ENCODE measurements around the gene CNGB1.
A peak's percentile ranks its signal among the peaks of the same experiment; 100 is the strongest.

The CNGB1 gene

DNA sequence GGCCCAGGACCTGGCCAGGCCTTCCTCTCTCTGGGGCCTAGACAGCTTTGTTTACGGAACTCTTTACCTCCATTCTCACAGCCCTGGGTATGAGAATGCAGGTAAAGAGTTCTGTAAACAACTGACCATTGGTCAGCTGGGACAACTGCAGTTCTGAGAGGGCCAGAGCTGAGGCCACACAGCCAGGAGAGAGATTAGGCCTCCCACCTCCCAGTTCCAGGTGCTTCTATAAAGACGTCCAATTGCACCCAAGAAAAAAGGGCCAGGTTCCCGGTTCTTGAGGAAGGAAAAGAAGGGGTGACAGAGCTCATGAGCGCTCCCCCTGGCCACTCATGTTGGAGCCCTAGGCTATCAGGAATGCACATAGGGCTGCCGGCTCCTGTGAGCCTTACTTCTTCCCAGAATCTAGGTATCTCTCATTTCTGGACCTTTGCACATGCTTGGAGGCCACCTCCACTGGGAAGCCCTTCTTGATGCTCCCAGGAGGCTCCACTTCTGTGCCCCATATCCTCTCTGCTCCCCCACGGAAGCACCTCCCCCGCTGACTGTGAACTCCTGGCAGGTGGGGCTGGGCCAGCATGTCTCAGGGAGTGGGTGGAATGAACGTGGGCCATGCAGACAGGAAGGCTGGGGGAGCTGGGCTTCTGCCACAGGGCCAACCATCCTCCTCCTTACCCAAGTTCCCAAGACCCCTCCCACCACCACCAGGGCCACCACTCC is 13.1 kb downstream of the CNGB1 start:
- H4K12ac ChIP-seq (ENCODE audit: low read depth, low read length) = peak overlapping the region; percentile 23
- H3K4me1 ChIP-seq (ENCODE audit: control insufficient read depth in 1 of 2, insufficient read depth in 2 of 2, low read length in 2 of 2) = peaks cover 26 to 27% of the 10 kb centered on the region in 2 experiments
- DNase-seq = no peak
- H2AFZ ChIP-seq (ENCODE audit: insufficient read depth, low read length, poor library complexity) = no peak overlapping the region
- peak overlapping the region; percentile 77 for H4K8ac ChIP-seq (ENCODE audit: low read depth, low read length)
- H2BK12ac ChIP-seq (ENCODE audit: low read length) = peak overlapping the region; percentile 59
- H3K9me3 ChIP-seq (ENCODE audit: insufficient read depth, low read depth, low read length) = no peaks in the 10 kb centered on the region
- H3K4me3 ChIP-seq (ENCODE audit: low read depth, low read length) = no peak overlapping the region
- peak overlapping the region; percentile 64 for H4K91ac ChIP-seq (ENCODE audit: low read depth, low read length)
- H3K18ac ChIP-seq (ENCODE audit: low read length) = peak overlapping the region; percentile 51
- peak overlapping the region; percentile 18 for H2BK5ac ChIP-seq (ENCODE audit: low read depth, low read length, poor library complexity)
- peak overlapping the region; percentile 55 for H2BK120ac ChIP-seq (ENCODE audit: insufficient read depth, low read length, poor library complexity)
- no peak overlapping the region for H3K9ac ChIP-seq (ENCODE audit: low read length)
- peak overlapping the region; percentile 38 for H3K4ac ChIP-seq (ENCODE audit: low read depth, low read length)
- H3K36me3 ChIP-seq (ENCODE audit: control insufficient read depth in 1 of 2, insufficient read depth in 2 of 2, low read length in 2 of 2) = no peaks in the 10 kb centered on the region
- peaks cover 12% of the 10 kb centered on the region for H3K79me1 ChIP-seq (ENCODE audit: low read length)
- no CpG with 5 or more reads among the region's 8 CpGs for WGBS (ENCODE audit: extremely low coverage, insufficient coverage, insufficient read length)
- no peak overlapping the region for H3K4me2 ChIP-seq (ENCODE audit: low read length)
- H3K27ac ChIP-seq (ENCODE audit: low read depth, low read length) = no peak overlapping the region
- H2AK5ac ChIP-seq (ENCODE audit: low read length) = peak overlapping the region; percentile 61
- peaks cover 2% of the 10 kb centered on the region for H3K79me2 ChIP-seq (ENCODE audit: control insufficient read depth, insufficient read depth, low read length, poor library complexity)
- H3K14ac ChIP-seq (ENCODE audit: low read length) = peak overlapping the region; percentile 38
- no peak overlapping the region for H3K23ac ChIP-seq (ENCODE audit: low read length)
- no peaks in the 10 kb centered on the region for H3K27me3 ChIP-seq (ENCODE audit: insufficient read depth, low read length)

DNA sequence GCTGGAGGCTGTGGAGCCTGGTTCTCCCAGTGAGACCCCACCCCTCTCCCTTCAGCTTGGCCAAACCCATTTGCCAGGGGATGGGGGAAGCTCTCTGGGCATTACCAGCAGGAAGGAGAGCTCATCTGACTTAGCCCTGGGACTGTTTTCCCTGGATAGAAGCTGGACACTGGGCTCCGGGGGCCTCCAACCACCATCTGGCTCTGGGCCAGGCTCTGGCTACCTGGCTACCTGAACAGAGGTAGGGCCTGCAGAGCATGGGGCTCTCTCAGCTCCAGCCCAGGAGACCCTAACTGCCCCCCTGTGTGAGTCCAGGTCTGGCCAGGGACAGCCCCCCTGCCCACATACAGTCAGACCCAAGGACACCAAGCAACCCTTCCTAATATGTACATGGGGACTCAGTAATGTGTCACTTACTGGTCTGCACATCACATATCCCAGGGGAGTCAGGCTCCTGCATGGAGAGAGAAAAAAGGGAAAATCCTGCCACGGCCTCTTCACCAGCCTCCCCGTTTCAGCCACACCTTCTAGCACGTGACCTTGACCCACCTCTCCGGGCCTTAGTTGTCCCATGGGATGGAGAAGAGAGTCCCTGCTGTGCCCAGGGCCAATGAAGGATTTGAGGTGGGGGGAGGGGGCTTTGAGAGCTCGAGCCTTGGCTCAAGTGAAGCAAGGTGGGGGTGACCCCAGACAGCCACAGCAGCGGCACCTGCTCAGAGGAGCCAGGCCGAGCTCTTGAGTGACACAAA is 13.8 kb downstream of the CNGB1 start:
- H3K9me3 ChIP-seq (ENCODE audit: insufficient read depth, low read depth, low read length) = no peaks in the 10 kb centered on the region
- H2BK120ac ChIP-seq (ENCODE audit: insufficient read depth, low read length, poor library complexity) = no peak overlapping the region
- H3K27me3 ChIP-seq (ENCODE audit: insufficient read depth, low read length) = no peaks in the 10 kb centered on the region
- no peak for DNase-seq
- H3K36me3 ChIP-seq (ENCODE audit: control insufficient read depth in 1 of 2, insufficient read depth in 2 of 2, low read length in 2 of 2) = no peaks in the 10 kb centered on the region
- no peak overlapping the region for H3K4me3 ChIP-seq (ENCODE audit: low read depth, low read length)
- no peak overlapping the region for H2AFZ ChIP-seq (ENCODE audit: insufficient read depth, low read length, poor library complexity)
- WGBS (ENCODE audit: extremely low coverage, insufficient coverage, insufficient read length) = no CpG with 5 or more reads among the region's 8 CpGs
- H3K4me2 ChIP-seq (ENCODE audit: low read length) = no peak overlapping the region
- H3K4me1 ChIP-seq (ENCODE audit: control insufficient read depth in 1 of 2, insufficient read depth in 2 of 2, low read length in 2 of 2) = peaks cover 26 to 27% of the 10 kb centered on the region in 2 experiments
- no peak overlapping the region for H2BK12ac ChIP-seq (ENCODE audit: low read length)
- H3K9ac ChIP-seq (ENCODE audit: low read length) = no peak overlapping the region
- H2BK5ac ChIP-seq (ENCODE audit: low read depth, low read length, poor library complexity) = no peak overlapping the region
- H2AK5ac ChIP-seq (ENCODE audit: low read length) = no peak overlapping the region
- no peak overlapping the region for H3K18ac ChIP-seq (ENCODE audit: low read length)
- no peak overlapping the region for H3K14ac ChIP-seq (ENCODE audit: low read length)
- no peak overlapping the region for H3K23ac ChIP-seq (ENCODE audit: low read length)
- no peak overlapping the region for H3K27ac ChIP-seq (ENCODE audit: low read depth, low read length)
- H3K79me2 ChIP-seq (ENCODE audit: control insufficient read depth, insufficient read depth, low read length, poor library complexity) = peaks cover 2% of the 10 kb centered on the region
- no peak overlapping the region for H4K12ac ChIP-seq (ENCODE audit: low read depth, low read length)
- H4K8ac ChIP-seq (ENCODE audit: low read depth, low read length) = no peak overlapping the region
- peaks cover 12% of the 10 kb centered on the region for H3K79me1 ChIP-seq (ENCODE audit: low read length)
- H3K4ac ChIP-seq (ENCODE audit: low read depth, low read length) = no peak overlapping the region
- peak overlapping the region; percentile 15 for H4K91ac ChIP-seq (ENCODE audit: low read depth, low read length)

GRCh38 chr16:57956270-57956808 is 14.6 kb downstream of the CNGB1 start:
- no peak for DNase-seq
- H3K79me2 ChIP-seq (ENCODE audit: control insufficient read depth, insufficient read depth, low read length, poor library complexity) = peaks cover 2% of the 10 kb centered on the region
- H3K4me3 ChIP-seq (ENCODE audit: low read depth, low read length) = no peak overlapping the region
- no peak overlapping the region for H3K4ac ChIP-seq (ENCODE audit: low read depth, low read length)
- H2AK5ac ChIP-seq (ENCODE audit: low read length) = no peak overlapping the region
- no peak overlapping the region for H3K4me2 ChIP-seq (ENCODE audit: low read length)
- no peak overlapping the region for H3K23ac ChIP-seq (ENCODE audit: low read length)
- no peak overlapping the region for H2AFZ ChIP-seq (ENCODE audit: insufficient read depth, low read length, poor library complexity)
- H2BK120ac ChIP-seq (ENCODE audit: insufficient read depth, low read length, poor library complexity) = no peak overlapping the region
- no peak overlapping the region for H4K12ac ChIP-seq (ENCODE audit: low read depth, low read length)
- peaks cover 12% of the 10 kb centered on the region for H3K79me1 ChIP-seq (ENCODE audit: low read length)
- no peaks in the 10 kb centered on the region for H3K27me3 ChIP-seq (ENCODE audit: insufficient read depth, low read length)
- WGBS (ENCODE audit: extremely low coverage, insufficient coverage, insufficient read length) = no CpG with 5 or more reads among the region's 8 CpGs
- no peak overlapping the region for H4K8ac ChIP-seq (ENCODE audit: low read depth, low read length)
- no peak overlapping the region for H3K9ac ChIP-seq (ENCODE audit: low read length)
- no peak overlapping the region for H4K91ac ChIP-seq (ENCODE audit: low read depth, low read length)
- peaks cover 26 to 27% of the 10 kb centered on the region in 2 experiments for H3K4me1 ChIP-seq (ENCODE audit: control insufficient read depth in 1 of 2, insufficient read depth in 2 of 2, low read length in 2 of 2)
- H3K27ac ChIP-seq (ENCODE audit: low read depth, low read length) = no peak overlapping the region
- no peak overlapping the region for H3K18ac ChIP-seq (ENCODE audit: low read length)
- no peaks in the 10 kb centered on the region for H3K36me3 ChIP-seq (ENCODE audit: control insufficient read depth in 1 of 2, insufficient read depth in 2 of 2, low read length in 2 of 2)
- H3K14ac ChIP-seq (ENCODE audit: low read length) = no peak overlapping the region
- H2BK12ac ChIP-seq (ENCODE audit: low read length) = no peak overlapping the region
- no peak overlapping the region for H2BK5ac ChIP-seq (ENCODE audit: low read depth, low read length, poor library complexity)
- no peaks in the 10 kb centered on the region for H3K9me3 ChIP-seq (ENCODE audit: insufficient read depth, low read depth, low read length)

- no peak overlapping the region for H3K23ac ChIP-seq (ENCODE audit: low read length)
- H2AFZ ChIP-seq (ENCODE audit: insufficient read depth, low read length, poor library complexity) = no peak overlapping the region
Measured at GRCh38 chr16:57955572-57956188, 15.2 kb downstream of the CNGB1 start.

More at GRCh38 chr16:57955572-57956188, 15.2 kb downstream of the CNGB1 start:
- DNase-seq = no peak
- Histone ChIP-seq H3K79me2 (ENCODE audit: control insufficient read depth, insufficient read depth, low read length, poor library complexity) (peaks cover 2% of the 10 kb centered on the region), H3K4me3 (ENCODE audit: low read depth, low read length) (no peak overlapping the region), H2AK5ac (ENCODE audit: low read length) (no peak overlapping the region), H3K9me3 (ENCODE audit: insufficient read depth, low read depth, low read length) (no peaks in the 10 kb centered on the region), H3K36me3 (ENCODE audit: control insufficient read depth in 1 of 2, insufficient read depth in 2 of 2, low read length in 2 of 2) (no peaks in the 10 kb centered on the region), H3K79me1 (ENCODE audit: low read length) (peaks cover 12% of the 10 kb centered on the region), H4K12ac (ENCODE audit: low read depth, low read length) (no peak overlapping the region), H3K4ac (ENCODE audit: low read depth, low read length) (no peak overlapping the region), H3K4me1 (ENCODE audit: control insufficient read depth in 1 of 2, insufficient read depth in 2 of 2, low read length in 2 of 2) (peaks cover 21 to 24% of the 10 kb centered on the region in 2 experiments), H3K27ac (ENCODE audit: low read depth, low read length) (no peak overlapping the region), H3K27me3 (ENCODE audit: insufficient read depth, low read length) (no peaks in the 10 kb centered on the region), H2BK5ac (ENCODE audit: low read depth, low read length, poor library complexity) (no peak overlapping the region), H4K91ac (ENCODE audit: low read depth, low read length) (no peak overlapping the region), H2BK120ac (ENCODE audit: insufficient read depth, low read length, poor library complexity) (no peak overlapping the region), H4K8ac (ENCODE audit: low read depth, low read length) (no peak overlapping the region), H3K9ac (ENCODE audit: low read length) (no peak overlapping the region), H3K18ac (ENCODE audit: low read length) (no peak overlapping the region), H3K14ac (ENCODE audit: low read length) (no peak overlapping the region), H3K4me2 (ENCODE audit: low read length) (no peak overlapping the region), H2BK12ac (ENCODE audit: low read length) (no peak overlapping the region)
- no CpG with 5 or more reads among the region's 12 CpGs for WGBS (ENCODE audit: extremely low coverage, insufficient coverage, insufficient read length)

All from trophoblast cell (in vitro differentiated cells and primary cell).